WTC11 (cell line): ENCODE measurements around the gene ZGLP1.

ENCODE experiments used
- ELF4 ChIP-seq: sonication (generic); formaldehyde crosslinking; IDR thresholded peaks from 2 replicates; pipeline ENCODE4 v1.8.1; 2022; ENCODE audit warnings: low read depth, mild to moderate bottlenecking, moderate library complexity, missing genetic modification reagents
- FOXJ3 ChIP-seq: sonication (generic); formaldehyde crosslinking; IDR thresholded peaks from 2 replicates; pipeline ENCODE4 v1.9.0; 2021; ENCODE audit warnings: missing genetic modification reagents, mild to moderate bottlenecking, borderline replicate concordance
- OVOL2 ChIP-seq: fragments of 250-450 bp; sonication (Bioruptor Pico); IDR thresholded peaks from 2 replicates; pipeline ENCODE4 v1.9.0; 2021; ENCODE audit warnings: mild to moderate bottlenecking, borderline replicate concordance
- TP53 ChIP-seq: sonication (generic); formaldehyde crosslinking; IDR thresholded peaks from 2 replicates; pipeline ENCODE4 v1.8.1; 2023; ENCODE audit warnings: mild to moderate bottlenecking, missing genetic modification reagents
- USF1 ChIP-seq: sonication (generic); formaldehyde crosslinking; IDR thresholded peaks from 2 replicates; pipeline ENCODE4 v1.8.0; 2022; ENCODE audit warnings: mild to moderate bottlenecking, missing genetic modification reagents
- ZNF416 ChIP-seq: fragments of 250-450 bp; sonication (Bioruptor Pico); IDR thresholded peaks from 2 replicates; pipeline ENCODE4 v1.9.0; 2021; ENCODE audit warnings: mild to moderate bottlenecking, inconsistent platforms
- TF ChIP-seq, protein P1 (sequence below): sonication (generic); formaldehyde crosslinking; IDR thresholded peaks from 2 replicates; pipeline ENCODE4 v1.8.0; 2022; ENCODE audit warnings: mild to moderate bottlenecking, missing genetic modification reagents
- TF ChIP-seq, protein P2 (sequence below): fragments of 200-600 bp; IDR thresholded peaks from 2 replicates; pipeline ENCODE4 v1.8.0; 2022; ENCODE audit warnings: antibody characterized with exemption

DNA sequence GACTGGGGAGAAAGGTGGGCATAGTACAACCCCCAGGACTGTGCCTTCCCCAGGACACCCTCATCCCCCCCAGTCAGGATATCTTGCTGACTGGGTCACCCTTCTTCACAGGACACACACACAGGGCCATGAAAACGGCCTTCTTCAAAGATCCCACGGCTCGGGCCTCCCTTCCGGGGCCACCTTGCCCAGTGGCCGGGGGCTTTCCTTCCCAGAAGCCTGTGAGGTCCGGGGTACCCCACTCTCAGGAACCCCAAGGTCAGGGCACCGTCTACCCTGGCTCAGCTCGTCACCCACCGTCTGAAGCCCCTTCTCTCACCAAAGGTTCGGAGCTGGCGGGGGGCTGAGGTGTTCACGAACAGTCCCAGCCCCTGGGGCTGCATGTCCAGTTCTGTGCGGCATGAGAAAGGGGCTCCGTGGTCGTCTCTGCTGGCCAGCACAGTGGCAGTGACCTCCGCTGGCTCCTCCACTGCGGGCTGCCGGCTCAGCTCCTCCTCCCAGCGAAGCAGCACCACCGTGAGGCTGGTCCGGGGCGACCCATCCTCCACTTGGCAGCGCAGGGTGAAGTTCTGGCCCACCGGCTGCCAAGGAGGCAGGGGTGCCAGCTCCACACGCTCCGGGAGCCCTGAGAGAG, 25.9 kb upstream of the ZGLP1 start:
- TF ChIP-seq, protein P1, sequence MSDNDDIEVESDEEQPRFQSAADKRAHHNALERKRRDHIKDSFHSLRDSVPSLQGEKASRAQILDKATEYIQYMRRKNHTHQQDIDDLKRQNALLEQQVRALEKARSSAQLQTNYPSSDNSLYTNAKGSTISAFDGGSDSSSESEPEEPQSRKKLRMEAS (CRISPR knock-in tag): no peak
- TF ChIP-seq, protein P2, sequence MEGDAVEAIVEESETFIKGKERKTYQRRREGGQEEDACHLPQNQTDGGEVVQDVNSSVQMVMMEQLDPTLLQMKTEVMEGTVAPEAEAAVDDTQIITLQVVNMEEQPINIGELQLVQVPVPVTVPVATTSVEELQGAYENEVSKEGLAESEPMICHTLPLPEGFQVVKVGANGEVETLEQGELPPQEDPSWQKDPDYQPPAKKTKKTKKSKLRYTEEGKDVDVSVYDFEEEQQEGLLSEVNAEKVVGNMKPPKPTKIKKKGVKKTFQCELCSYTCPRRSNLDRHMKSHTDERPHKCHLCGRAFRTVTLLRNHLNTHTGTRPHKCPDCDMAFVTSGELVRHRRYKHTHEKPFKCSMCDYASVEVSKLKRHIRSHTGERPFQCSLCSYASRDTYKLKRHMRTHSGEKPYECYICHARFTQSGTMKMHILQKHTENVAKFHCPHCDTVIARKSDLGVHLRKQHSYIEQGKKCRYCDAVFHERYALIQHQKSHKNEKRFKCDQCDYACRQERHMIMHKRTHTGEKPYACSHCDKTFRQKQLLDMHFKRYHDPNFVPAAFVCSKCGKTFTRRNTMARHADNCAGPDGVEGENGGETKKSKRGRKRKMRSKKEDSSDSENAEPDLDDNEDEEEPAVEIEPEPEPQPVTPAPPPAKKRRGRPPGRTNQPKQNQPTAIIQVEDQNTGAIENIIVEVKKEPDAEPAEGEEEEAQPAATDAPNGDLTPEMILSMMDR: no peak
- no peak for TF ChIP-seq TP53
- TF ChIP-seq ELF4 (CRISPR knock-in tag): no peak
- no peak for TF ChIP-seq OVOL2 (CRISPR knock-in tag)
- no peak for TF ChIP-seq USF1
- no peak for TF ChIP-seq FOXJ3
- TF ChIP-seq ZNF416 (CRISPR knock-in tag): no peak
